ENCODE data around the gene LRIG1.

The LRIG1 gene

GRCh38 chr3:66354001-66354400, 146.8 kb downstream of the LRIG1 start:
- in situ Hi-C loops (cut with HindIII; ENCODE audit: low pct_ligation_motif_present, low pct_unique_long_range_greater_than_20kb, low sequenced_read_pairs) = no loop called here
- DNase-seq = no peak

DNA sequence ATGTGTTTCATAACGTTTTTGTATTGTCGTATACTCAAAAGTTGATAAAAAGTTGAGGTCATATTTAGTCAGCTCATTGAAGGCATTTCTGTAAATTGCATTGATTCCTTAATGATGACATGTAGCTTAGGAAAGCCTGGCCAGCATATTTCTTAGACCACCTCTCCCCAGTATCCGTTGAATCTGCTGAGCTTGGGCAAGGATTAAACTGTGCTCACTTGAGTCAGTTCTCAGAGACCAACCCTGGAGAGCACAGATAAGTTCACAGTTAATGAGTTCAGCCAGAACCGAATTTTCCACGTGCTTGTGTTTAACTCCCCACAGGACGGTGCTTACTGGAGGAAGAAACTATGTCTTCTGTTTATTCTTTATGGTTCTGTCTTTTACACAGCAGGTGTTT, 147.3 kb downstream of the LRIG1 start:
- in situ Hi-C loops (cut with HindIII; ENCODE audit: low pct_ligation_motif_present, low pct_unique_long_range_greater_than_20kb, low sequenced_read_pairs) = no loop called here
- DNase-seq = no peak

- DNase-seq = no peak
- in situ Hi-C loops (cut with HindIII; ENCODE audit: low pct_ligation_motif_present, low pct_unique_long_range_greater_than_20kb, low sequenced_read_pairs) = no loop called here
Observed at GRCh38 chr3:66353039-66353438, 147.8 kb downstream of the LRIG1 start.

GRCh38 chr3:66350601-66351000, 150.2 kb downstream of the LRIG1 start:
- in situ Hi-C loops (cut with HindIII; ENCODE audit: low pct_ligation_motif_present, low pct_unique_long_range_greater_than_20kb, low sequenced_read_pairs) = no loop called here
- DNase-seq = no peak

DNA sequence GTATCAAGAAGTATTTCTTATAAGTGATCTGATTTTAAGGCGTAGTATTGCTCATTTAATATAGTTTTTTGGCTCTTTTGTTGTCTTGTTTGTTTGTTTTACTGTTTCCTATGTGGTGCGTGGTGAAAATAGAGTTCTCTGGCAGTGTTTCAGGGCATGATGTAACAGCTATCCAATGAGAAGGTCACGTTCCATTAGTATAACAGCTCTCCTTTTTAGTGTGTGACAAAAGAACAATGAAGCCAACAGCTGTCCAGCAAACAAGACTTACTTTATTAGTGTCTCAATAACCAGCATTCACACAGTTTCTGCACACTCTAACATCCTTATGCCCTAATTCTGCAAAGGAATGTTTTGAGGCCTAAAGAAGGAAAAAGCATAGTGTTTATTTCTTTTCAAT, 152.1 kb downstream of the LRIG1 start:
- in situ Hi-C loops (cut with HindIII; ENCODE audit: low pct_ligation_motif_present, low pct_unique_long_range_greater_than_20kb, low sequenced_read_pairs) = no loop called here
- DNase-seq = no peak

DNA sequence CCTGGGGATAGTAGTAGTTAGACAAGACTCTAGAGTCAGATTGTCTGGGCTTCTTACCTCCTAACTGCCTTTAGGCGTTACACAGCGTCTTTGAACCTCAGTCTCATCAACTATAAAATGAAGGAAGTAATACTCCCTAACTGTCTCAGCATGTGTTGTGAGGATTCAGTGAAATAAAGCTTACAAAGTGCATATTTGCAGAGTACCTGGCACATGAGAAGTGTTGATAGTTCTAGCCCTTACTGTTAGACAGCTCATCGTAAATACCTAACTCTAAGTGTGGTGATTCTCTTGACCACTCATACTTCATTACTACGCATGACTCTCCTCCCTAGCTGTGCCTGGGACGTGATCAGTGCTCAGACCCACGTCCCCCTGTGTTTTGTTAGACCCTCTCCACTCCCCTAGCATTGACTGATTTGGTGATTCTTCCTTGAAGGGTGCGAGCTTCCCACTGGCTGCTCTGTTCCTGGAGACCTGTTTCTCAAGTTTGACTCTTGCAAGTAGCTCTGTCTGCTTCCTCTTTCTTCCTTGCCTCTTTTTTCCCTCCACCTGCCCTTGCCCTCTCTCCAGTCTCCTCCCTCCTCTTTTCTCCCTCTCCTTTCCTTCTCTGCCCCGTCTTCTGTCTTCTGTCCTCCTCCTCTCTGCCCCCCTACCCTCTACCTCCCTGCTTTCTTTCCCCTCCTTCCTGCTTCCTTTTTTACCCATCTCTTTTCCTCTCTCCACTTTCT, 155.8 kb downstream of the LRIG1 start:
- DNase-seq = no peak

DNA sequence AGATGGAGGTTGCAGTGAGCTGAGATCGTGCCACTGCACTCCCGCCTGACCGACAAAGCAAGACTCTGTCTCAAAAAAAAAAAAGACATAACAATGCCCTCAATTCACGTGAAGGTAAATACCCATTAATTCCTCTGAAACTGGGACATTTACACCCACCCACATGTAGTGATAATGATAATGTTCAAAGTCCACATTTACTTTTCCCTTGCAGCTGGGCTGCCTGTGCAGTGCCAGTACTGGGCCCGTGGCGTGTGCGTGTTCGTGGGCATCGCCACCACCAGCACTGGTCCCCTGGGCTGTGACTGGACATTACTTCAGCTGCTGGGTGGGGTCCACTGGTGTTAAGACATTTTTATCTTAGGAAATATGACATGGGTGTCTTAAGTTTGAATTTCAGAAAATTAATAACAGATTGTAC, 156.4 kb downstream of the LRIG1 start:
- DNase-seq = no peak

More for the DNA sequence above, 155.8 kb downstream of the LRIG1 start:
- in situ Hi-C loops (cut with HindIII; ENCODE audit: low pct_ligation_motif_present, low pct_unique_long_range_greater_than_20kb, low sequenced_read_pairs) = no loop called here

DNA sequence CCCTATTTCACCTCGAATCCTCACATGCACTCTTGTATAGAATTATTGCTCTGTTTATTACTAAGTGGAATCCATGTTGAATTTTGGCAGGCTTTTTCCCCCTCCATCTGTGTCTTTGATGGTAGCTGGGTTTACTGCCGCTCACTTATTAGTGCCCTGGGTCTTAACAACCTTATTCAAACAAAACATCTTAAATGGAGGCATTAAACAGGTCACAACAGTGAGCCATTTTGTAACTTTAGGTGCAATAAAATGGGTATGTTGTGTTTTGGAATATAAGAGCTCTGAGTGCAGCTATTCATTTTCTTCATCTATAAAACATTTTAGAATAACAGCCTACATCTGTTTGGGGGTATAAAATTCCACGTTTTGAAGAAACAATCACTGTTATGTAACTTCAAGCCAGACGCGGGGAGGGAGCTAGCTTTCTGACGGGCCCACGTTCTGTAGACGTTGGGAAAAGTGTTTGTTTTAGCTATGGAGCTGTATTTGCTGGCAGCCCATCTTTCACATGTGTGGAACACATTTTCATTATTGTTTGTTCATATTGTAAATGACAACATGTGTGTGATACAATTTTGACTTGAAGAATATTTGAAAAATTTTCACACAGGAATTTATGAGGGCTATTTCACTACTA, 158.0 kb downstream of the LRIG1 start:
- in situ Hi-C loops (cut with HindIII; ENCODE audit: low pct_ligation_motif_present, low pct_unique_long_range_greater_than_20kb, low sequenced_read_pairs) = no loop called here
- DNase-seq = no peak

More for the DNA sequence above, 156.4 kb downstream of the LRIG1 start:
- in situ Hi-C loops (cut with HindIII; ENCODE audit: low pct_ligation_motif_present, low pct_unique_long_range_greater_than_20kb, low sequenced_read_pairs) = no loop called here

GRCh38 chr3:66338927-66339326, 161.9 kb downstream of the LRIG1 start:
- in situ Hi-C loops (cut with HindIII; ENCODE audit: low pct_ligation_motif_present, low pct_unique_long_range_greater_than_20kb, low sequenced_read_pairs) = no loop called here
- no peak for DNase-seq

DNA sequence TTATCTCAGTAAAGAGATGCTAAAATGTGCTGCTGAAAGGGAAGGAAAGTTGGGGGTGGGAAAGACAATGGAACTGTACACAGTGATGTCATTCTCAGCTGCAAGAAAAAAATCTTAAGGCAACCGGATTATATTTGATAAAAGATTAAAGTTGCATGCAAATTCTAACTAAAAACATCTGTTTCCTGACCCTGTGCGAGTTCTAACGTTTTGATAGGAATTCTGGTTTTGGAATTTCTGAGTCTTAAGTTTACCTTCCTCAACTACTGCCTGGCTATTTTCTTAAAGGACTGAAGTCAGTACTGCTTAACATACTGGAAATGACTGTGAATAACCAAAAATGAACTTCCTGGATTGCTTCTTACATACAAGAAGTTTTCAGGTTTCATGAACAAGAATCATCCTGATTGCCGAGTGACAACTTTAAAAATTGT, 164.5 kb downstream of the LRIG1 start:
- DNase-seq = no peak
- in situ Hi-C loops (cut with HindIII; ENCODE audit: low pct_ligation_motif_present, low pct_unique_long_range_greater_than_20kb, low sequenced_read_pairs) = no loop called here

GRCh38 chr3:66335671-66336070, 165.2 kb downstream of the LRIG1 start:
- no peak for DNase-seq
- in situ Hi-C loops (cut with HindIII; ENCODE audit: low pct_ligation_motif_present, low pct_unique_long_range_greater_than_20kb, low sequenced_read_pairs) = no loop called here

Measured in ACHN (cell line).